Measurements from ENCODE around the gene CD200R1L.

Gene CD200R1L

GRCh38 chr3:112786002-112786590 lies 60.6 kb downstream of the CD200R1L start:
- no peak for DNase-seq

GRCh38 chr3:112785321-112786001 lies 61.2 kb downstream of the CD200R1L start:
- no peak for DNase-seq

- no peak for DNase-seq
Measured at GRCh38 chr3:112782491-112782890, 64.2 kb downstream of the CD200R1L start.

- DNase-seq, result no peak
Measured at GRCh38 chr3:112781599-112781998, 65.1 kb downstream of the CD200R1L start.

- no peak for DNase-seq
Measured at GRCh38 chr3:112779558-112780480, 66.8 kb downstream of the CD200R1L start.

- no peak for DNase-seq
Measured at GRCh38 chr3:112779011-112779410, 67.7 kb downstream of the CD200R1L start.

- DNase-seq, result no peak
Measured at GRCh38 chr3:112778353-112778948, 68.2 kb downstream of the CD200R1L start.

GRCh38 chr3:112777811-112778210 lies 68.9 kb downstream of the CD200R1L start:
- DNase-seq, result no peak

GRCh38 chr3:112776836-112777235 lies 69.8 kb downstream of the CD200R1L start:
- DNase-seq, result no peak

- DNase-seq, result peak; percentile 6
Measured at GRCh38 chr3:112776000-112776399, 70.7 kb downstream of the CD200R1L start.

GRCh38 chr3:112775011-112775742 lies 71.5 kb downstream of the CD200R1L start:
- DNase-seq, result no peak

GRCh38 chr3:112774293-112774926 lies 72.3 kb downstream of the CD200R1L start:
- DNase-seq, result peak; percentile 15

- peak; percentile 43 for DNase-seq
Measured at GRCh38 chr3:112773864-112774263, 72.8 kb downstream of the CD200R1L start.

GRCh38 chr3:112770951-112771350 lies 75.7 kb downstream of the CD200R1L start:
- DNase-seq, result no peak

GRCh38 chr3:112770032-112770626 lies 76.5 kb downstream of the CD200R1L start:
- DNase-seq, result peak; percentile 13

GRCh38 chr3:112769286-112769978 lies 77.2 kb downstream of the CD200R1L start:
- no peak for DNase-seq

GRCh38 chr3:112767777-112768176 lies 78.9 kb downstream of the CD200R1L start:
- no peak for DNase-seq

GRCh38 chr3:112767177-112767576 lies 79.5 kb downstream of the CD200R1L start:
- DNase-seq, result no peak
